ENCODE measurements around the gene OLIG1.

DNA sequence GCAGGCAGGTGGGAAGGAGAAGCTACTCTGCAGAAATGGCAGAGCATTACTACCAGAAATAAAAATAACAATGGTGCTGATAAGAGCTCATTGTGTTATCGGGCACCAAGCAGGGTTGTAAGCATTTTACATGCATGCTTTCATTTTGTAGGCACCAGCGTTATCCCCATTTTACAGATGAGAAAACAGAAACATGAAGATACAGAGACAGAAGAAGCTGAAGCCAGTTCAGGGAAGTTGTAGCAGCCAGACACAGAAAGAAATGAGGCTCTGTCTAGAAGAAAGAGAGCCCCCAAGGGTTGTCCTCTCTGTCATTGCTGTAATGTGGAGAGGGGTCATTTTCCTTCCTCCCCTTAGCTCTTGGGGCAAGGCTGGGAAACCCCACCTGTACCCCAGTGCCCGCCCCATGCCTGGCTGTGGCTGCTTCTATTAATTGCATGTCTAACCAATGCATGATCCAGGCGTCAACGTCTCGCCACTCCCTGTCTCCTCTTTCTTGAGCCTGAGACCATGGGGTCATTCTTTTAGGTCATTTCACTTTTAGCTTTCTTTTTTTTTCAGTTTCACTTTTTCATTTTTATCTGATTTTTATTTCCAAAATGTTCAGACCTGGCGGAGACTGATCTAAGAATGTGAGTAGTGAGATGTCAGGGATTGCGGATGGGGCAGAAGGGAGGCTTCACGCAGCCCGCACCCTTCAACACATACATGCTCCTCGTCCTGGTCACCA, 6.8 kb downstream of the OLIG1 start:
- TF ChIP-seq, protein P1, sequence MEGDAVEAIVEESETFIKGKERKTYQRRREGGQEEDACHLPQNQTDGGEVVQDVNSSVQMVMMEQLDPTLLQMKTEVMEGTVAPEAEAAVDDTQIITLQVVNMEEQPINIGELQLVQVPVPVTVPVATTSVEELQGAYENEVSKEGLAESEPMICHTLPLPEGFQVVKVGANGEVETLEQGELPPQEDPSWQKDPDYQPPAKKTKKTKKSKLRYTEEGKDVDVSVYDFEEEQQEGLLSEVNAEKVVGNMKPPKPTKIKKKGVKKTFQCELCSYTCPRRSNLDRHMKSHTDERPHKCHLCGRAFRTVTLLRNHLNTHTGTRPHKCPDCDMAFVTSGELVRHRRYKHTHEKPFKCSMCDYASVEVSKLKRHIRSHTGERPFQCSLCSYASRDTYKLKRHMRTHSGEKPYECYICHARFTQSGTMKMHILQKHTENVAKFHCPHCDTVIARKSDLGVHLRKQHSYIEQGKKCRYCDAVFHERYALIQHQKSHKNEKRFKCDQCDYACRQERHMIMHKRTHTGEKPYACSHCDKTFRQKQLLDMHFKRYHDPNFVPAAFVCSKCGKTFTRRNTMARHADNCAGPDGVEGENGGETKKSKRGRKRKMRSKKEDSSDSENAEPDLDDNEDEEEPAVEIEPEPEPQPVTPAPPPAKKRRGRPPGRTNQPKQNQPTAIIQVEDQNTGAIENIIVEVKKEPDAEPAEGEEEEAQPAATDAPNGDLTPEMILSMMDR (IDR thresholded peaks at IDR 0.05): no peak
- TF ChIP-seq POLR2A (IDR thresholded peaks at IDR 0.05) (no peak), POLR2AphosphoS5 (IDR thresholded peaks at IDR 0.05; ENCODE audit: insufficient read depth in 1 of 2, low read depth in 1 of 2) (no peak)
